Activated T-cell treated with anti-CD3 and anti-CD28 coated beads for 1 hour (primary cell): ENCODE results near the gene RAPGEF4.

ENCODE experiments used
- DNase-seq: peaks from one replicate; pipeline ENCODE4 v3.0.0-alpha.2; 2020; ENCODE audit warnings: low read depth

The RAPGEF4 gene

DNA sequence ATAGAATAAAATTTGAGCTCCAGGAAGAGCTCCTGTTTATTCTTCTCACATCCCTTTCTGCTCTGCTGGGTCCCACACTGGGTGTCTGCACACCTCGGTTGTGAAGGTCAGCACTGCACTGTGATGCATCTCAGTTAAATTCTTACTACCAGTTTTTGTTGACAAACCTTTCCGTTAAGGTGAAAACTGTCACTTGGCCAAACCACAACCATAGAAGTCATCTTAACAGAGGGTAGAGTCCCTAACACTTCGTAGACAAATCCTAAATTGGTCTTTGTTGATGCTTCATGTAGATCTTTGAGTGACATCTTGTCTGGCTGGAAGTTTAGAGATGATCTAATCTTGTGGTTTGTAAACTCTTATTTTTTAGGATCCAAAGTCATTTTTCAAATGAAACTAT lies 172.6 kb downstream of the RAPGEF4 start:
- DNase-seq: no peak

DNA sequence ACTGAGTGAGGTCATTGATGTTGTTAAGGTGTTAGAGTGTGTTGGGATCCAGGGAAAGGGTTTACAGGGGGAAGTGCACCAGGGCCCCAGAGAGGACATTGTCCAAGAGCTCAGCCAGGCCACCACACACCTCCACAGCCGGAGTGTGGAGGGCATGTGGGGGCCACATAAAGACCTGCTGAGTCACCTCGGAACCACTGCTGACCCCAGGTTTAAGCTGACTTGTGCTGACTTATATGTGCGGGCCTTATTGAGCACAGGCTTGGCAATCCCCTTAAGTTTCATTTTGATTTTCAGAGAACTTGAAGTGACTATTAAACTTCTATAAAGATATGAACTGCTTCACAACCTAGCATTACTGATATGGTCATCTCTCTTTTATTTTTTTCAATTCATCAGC lies 173.8 kb downstream of the RAPGEF4 start:
- no peak for DNase-seq

- no peak for DNase-seq
Measured at GRCh38 chr2:172912266-172912665, 176.6 kb downstream of the RAPGEF4 start.

DNA sequence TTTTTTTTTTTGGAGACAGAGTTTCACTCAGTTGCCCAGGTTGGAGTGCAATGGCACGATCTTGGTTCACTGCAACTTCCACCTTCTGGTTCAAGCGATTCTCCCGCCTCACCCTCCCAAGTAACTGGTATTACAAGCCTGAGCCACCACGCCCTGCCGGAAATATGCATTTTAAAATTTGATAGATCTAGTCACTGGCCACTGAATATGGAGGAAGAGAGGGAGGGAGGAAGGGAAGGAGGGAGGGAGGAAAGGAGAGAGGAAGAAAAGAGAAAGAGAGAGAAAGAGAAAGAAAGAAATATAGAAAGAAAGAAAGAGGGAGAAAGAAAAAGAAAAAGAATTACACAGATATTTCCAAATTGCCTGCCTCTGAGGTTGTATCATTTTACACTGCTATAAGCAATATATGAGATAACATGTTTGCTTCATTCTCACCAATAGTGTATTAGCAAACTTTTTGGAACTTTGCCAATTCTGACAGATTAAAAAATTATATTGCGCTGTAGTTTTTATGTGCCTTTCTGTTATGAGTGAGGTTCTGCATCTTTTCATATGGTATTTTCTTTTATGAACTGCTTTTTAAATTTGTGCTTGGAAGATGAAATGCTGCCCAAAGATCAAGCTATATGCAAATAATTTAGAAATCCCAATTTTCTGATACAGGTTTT lies 178.8 kb downstream of the RAPGEF4 start:
- DNase-seq: no peak

DNA sequence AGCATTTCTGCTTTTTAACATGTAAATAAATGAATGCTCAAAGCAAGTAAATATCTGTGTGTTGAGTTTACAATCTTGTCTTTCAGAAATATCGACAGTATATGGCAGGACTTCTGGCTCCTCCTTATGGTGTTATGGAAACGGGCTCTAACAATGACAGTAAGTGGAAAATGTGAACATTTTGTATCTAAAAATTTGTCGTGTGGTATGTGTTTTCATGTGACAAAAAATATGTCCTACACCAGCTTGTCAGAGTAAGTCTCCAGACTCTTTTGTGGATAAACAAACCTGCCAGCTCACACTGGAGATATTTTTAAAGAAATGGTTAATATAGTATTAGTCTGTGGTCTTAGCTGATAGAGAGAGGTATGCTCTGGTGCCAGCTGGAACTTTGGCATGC lies 182.1 kb downstream of the RAPGEF4 start:
- no peak for DNase-seq

GRCh38 chr2:172919732-172920131 lies 184.1 kb downstream of the RAPGEF4 start:
- DNase-seq: no peak

DNA sequence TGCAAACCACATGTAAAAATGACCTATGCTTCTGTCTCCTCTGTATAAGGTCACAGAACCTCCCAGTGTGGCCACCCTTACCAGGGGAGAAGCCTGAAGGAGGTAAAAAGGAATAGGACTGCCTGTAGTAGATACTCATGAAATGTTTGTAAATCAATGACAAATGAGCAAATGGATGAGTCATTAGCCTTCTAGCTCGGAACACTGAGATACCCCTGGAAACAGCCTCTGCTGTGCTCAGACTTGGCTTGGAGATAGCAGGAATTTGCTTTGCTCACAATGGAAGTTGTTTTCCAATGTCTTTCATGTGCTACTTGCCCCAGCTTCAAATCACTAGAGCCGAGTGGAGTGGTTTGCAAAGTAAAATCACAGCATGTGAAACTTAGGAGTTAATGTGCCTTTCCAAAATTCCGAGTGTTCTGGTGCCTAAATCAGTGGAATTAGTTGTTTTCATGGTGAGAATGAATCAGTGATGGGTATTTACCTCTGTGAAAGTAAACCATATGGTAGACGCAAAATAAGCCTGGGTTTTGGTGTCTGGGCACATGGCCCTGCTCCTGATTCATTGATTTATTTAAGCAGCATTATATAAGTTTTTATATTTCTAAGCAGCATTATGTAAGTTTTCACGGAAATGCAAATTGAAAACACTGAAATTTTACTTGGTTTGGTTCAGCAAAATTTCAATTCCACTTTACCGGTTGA lies 186.0 kb downstream of the RAPGEF4 start:
- no peak for DNase-seq

DNA sequence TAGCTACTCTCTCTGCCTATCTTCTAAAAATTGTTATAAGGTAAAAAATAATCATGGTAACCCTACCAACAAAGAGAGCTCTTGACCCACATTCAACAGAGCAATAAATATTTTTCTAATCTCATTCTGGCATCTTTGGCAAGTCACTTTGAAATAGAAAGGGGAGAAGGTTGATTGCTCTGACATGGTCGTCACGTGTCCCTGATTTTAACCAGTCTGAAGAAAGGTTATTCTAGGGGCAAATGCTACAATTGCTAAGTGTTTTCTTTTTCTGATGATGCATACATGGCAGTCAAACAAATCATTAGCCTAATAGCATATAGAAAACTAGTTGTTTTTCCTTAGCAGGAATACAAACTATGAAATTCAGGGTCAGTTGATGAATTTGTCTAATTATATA lies 186.7 kb downstream of the RAPGEF4 start:
- DNase-seq: no peak

DNA sequence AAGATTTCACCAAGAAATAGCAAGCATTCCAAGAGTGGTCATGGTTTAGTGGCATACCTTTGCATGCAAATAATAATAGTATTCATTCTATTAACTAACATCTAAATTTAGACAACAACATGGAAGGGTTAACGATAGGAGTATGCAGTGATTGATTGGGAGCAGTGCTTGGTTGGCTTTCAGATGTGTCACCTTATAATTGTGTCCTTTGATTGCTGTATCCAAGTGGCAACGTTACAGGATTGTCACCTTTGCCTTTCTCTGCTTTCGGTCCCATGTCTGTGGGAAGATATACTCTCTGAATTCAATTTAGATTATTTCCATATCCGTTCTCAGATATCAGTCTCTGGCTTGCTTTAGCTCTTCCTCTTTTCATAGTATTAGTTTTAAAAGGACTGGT lies 187.2 kb downstream of the RAPGEF4 start:
- DNase-seq: no peak

DNA sequence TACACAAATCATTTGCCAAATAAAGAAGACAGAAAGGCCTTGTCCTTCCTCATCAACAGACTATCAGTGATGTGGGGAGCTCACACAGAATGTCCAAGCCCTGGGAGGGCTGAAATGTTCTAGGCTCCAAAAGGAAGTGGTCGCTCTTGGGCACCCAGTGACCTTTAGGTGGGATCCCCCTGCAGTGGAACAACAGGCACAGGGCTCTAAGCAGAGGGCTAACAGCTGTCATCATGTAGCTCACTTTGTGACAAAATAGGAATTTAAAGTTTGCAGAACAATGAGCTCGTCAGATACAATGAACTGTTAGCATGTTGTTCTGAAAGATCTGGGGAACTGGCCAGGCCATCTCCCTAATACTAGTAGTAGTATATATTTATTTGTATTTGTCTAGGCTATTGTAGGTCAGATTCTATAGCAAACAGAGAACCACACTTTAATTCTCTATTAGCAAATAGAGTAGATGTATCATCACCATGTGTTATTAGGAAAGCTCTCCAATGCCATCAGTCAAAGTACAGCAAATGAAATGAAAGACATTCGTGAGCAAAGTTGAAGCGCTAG lies 188.5 kb downstream of the RAPGEF4 start:
- no peak for DNase-seq

- no peak for DNase-seq
Measured at GRCh38 chr2:172925600-172925999, 190.0 kb downstream of the RAPGEF4 start.

DNA sequence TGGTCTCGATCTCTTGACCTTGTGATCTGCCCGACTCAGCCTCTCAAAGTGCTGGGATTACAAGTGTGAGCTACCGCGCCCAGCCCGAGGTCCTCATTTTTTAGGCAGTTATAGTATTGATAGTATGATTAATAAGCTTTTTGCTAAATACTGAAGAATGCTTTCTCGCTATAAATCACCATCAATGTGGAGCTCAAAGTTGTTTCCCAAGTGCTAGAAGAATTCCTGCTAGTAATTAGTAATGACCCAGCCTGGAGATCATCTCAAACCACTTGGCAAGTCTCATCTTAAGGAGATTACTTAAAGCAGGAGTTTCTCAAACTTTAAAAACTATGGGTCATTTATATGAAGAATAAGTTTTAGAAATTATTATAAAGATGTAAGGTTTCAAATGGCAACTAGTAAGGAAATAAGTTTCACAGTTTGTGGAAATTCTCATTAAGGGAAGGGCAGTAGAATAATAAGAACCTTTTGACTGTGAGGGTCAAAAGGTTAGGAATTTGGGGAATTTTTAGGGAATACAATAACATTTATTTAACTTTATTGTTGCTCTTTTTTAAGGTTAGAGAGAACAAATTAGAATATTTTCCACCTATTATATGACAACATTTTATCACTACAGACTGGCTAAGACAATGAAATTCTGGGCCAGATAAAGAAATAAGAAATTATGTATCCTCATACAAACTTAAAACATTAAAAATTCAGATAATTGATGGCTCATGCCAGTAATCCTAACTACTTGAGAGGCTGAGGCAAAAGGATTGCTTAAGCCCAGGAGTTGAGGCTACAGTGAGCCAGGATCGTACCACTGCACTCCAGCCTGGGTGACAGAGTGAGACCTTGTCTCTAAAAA lies 191.4 kb downstream of the RAPGEF4 start:
- DNase-seq: no peak

GRCh38 chr2:172927641-172928357 lies 192.2 kb downstream of the RAPGEF4 start:
- DNase-seq: no peak

- no peak for DNase-seq
Measured at GRCh38 chr2:172928756-172929155, 193.1 kb downstream of the RAPGEF4 start.

- DNase-seq: no peak
Measured at GRCh38 chr2:172929644-172930043, 194.0 kb downstream of the RAPGEF4 start.

- no peak for DNase-seq
Measured at GRCh38 chr2:172930871-172931255, 195.2 kb downstream of the RAPGEF4 start.

- DNase-seq: no peak
Measured at GRCh38 chr2:172931256-172931894, 195.7 kb downstream of the RAPGEF4 start.

GRCh38 chr2:172931918-172932520 lies 196.4 kb downstream of the RAPGEF4 start:
- DNase-seq: peak; percentile 63

GRCh38 chr2:172937884-172938712 lies 202.5 kb downstream of the RAPGEF4 start:
- DNase-seq: no peak

DNA sequence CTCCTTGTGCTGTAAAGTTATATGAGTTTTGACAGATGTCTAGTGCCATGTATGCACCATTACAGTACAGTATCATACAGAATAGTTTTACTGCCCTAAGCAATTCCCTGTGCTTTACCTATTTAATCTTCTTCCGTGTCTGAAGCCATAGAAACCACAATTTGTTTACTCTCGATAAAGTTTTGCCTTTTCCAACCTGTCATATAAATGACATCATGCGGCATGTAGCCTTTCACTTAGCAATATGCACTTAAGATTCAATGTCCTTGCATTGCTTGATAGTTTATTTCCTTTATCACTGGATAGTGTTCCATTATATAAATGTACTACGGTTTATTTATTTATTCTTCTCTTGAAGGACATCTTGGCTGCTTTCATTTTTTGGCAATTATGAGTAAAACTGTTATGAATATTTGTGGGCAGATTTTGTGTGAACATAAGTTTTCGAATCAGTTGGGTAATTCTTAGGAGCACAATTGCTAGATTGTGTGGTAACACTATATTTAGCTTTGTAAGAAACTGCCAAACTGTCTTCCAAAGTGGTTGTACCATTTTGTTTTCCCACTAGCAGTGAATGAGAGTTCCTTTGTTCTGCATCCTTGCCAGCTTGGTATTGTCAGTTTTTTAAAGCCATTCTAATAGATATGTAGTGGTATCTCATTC lies 203.2 kb downstream of the RAPGEF4 start:
- DNase-seq: no peak
